Cardiac muscle cell (in vitro differentiated cells and primary cell): ENCODE results near the gene ERCC5. TPM values are rescaled to one million over a fixed set of nuclear protein-coding genes. Genes with fewer than 3 reads are reported as not detected.
A peak's percentile ranks its signal among the peaks of the same experiment; 100 is the strongest.

Source experiments
- DNase-seq, 2 donors: peaks; one replicate each; pipeline versions ENCODE4 v3.0.0 to v3.0.0-alpha.2; 2010 to 2017; ENCODE audit warnings: low read depth in 1 of 2, low spot score in 1 of 2
- H3K27ac ChIP-seq: fragments of 200-600 bp; sonication (generic); 2 replicates; pipeline ENCODE4 v1.5.1; 2016
- H3K27me3 ChIP-seq: fragments of 200-600 bp; sonication (generic); 2 replicates; pipeline ENCODE4 v1.6.0; 2016; ENCODE audit warnings: control low read depth
- H3K36me3 ChIP-seq: fragments of 200-600 bp; sonication (generic); 2 replicates; pipeline ENCODE4 v1.5.1; 2016; ENCODE audit warnings: control low read depth
- H3K4me1 ChIP-seq: fragments of 200-600 bp; sonication (generic); 2 replicates; pipeline ENCODE4 v1.8.1; 2017; ENCODE audit warnings: low read depth, mild to moderate bottlenecking, mixed run types
- H3K4me3 ChIP-seq: fragments of 200-600 bp; sonication (generic); 2 replicates; pipeline ENCODE4 v1.5.1; 2016; ENCODE audit warnings: mild to moderate bottlenecking
- H3K9me3 ChIP-seq: fragments of 200-600 bp; sonication (generic); 2 replicates; pipeline ENCODE4 v1.5.1; 2017; ENCODE audit warnings: low read depth, mild to moderate bottlenecking, control low read depth
- polyA plus RNA-seq: library from polyadenylated mRNA; unstranded; fragments of >200 nt; fragmentation: Nextera tagmentation; extraction: Ambion mirVana; gene quantifications from 2 replicates; pipeline ENCODE4 v1.2.1, GENCODE V29; 2016
- total RNA-seq: library from RNA; depleted of rRNA; stranded (reverse); fragments of >200 nt; gene quantifications from 2 replicates; pipeline ENCODE4 v1.2.3, GENCODE V29; 2016
- TF ChIP-seq, protein P1 (sequence below): IDR thresholded peaks from 2 replicates; pipeline ENCODE4 v1.5.1; 2012; ENCODE audit warnings: low read depth, mild to moderate bottlenecking, low read length

The ERCC5 gene
- total and polyA plus RNA-seq, 2 experiments from 2014 or later = 24.9 to 84.3 TPM

DNA sequence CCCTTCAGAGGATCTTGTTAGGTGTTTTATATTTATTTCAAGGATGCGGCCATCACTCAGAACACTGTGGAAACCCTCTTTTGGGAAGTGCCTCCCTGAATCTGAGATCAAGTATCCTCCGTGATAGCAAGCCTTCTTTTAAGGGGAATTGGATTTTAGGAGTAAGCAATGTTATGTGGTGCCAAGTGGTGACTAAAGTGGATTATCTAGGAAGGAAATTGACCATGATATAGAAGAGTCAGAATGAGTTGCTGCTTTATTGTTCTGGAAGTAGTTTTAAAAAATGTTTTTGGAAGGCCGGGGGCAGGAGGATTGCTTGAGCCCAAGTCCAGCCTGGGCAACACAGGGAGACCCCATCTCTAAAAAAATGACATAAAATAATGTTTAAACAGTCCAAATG lies 6.7 kb downstream of the ERCC5 start:
- Histone ChIP-seq H3K4me1 (no peaks in the 10 kb centered on the region), H3K36me3 (peaks cover 28% of the 10 kb centered on the region)
- TF ChIP-seq, protein P1, sequence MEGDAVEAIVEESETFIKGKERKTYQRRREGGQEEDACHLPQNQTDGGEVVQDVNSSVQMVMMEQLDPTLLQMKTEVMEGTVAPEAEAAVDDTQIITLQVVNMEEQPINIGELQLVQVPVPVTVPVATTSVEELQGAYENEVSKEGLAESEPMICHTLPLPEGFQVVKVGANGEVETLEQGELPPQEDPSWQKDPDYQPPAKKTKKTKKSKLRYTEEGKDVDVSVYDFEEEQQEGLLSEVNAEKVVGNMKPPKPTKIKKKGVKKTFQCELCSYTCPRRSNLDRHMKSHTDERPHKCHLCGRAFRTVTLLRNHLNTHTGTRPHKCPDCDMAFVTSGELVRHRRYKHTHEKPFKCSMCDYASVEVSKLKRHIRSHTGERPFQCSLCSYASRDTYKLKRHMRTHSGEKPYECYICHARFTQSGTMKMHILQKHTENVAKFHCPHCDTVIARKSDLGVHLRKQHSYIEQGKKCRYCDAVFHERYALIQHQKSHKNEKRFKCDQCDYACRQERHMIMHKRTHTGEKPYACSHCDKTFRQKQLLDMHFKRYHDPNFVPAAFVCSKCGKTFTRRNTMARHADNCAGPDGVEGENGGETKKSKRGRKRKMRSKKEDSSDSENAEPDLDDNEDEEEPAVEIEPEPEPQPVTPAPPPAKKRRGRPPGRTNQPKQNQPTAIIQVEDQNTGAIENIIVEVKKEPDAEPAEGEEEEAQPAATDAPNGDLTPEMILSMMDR = no peak

GRCh38 chr13:102854675-102855074 lies 8.8 kb downstream of the ERCC5 start:
- Histone ChIP-seq H3K36me3 (peaks cover 45% of the 10 kb centered on the region), H3K4me3 (no peak overlapping the region), H3K27me3 (no peaks in the 10 kb centered on the region), H3K4me1 (no peaks in the 10 kb centered on the region), H3K27ac (no peak overlapping the region), H3K9me3 (no peaks in the 10 kb centered on the region)
- DNase-seq = no peak
- TF ChIP-seq, protein P1 = no peak

More for the DNA sequence above, 6.7 kb downstream of the ERCC5 start:
- Histone ChIP-seq H3K27me3 (no peaks in the 10 kb centered on the region), H3K4me3 (no peak overlapping the region), H3K9me3 (no peaks in the 10 kb centered on the region), H3K27ac (no peak overlapping the region)
- DNase-seq = peak in 1 of 2 donors; percentile 63

DNA sequence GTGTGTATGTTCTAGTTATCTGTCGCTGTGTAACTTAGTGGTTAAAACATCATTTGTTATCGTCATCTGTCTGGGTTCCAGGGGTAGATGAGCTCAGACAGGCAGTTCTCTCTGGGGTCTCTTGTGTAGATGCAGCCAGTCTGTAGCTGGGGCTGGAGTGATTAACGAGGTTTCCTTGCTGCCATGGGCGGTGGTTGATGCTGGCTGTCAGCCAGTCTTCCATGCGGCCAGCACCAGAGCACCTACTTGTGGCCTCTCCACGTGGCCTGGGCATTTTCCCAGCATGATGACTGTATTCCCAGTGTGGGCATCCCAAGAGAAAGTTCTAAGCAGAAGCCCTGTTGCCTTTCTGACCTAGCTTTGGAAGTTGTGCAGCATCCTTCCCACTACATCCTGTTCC lies 10.7 kb downstream of the ERCC5 start:
- Histone ChIP-seq H3K4me1 (no peaks in the 10 kb centered on the region), H3K36me3 (peaks cover 53% of the 10 kb centered on the region), H3K27me3 (no peaks in the 10 kb centered on the region), H3K9me3 (no peaks in the 10 kb centered on the region), H3K4me3 (no peak overlapping the region), H3K27ac (no peak overlapping the region)
- TF ChIP-seq, protein P1 = no peak
- DNase-seq = peak in 1 of 2 donors; percentile 71

- TF ChIP-seq, protein P1 = no peak
- H3K9me3 ChIP-seq = no peaks in the 10 kb centered on the region
- peaks cover 80% of the 10 kb centered on the region for H3K36me3 ChIP-seq
- H3K4me1 ChIP-seq = no peaks in the 10 kb centered on the region
- DNase-seq = no peak
- no peak overlapping the region for H3K4me3 ChIP-seq
- no peaks in the 10 kb centered on the region for H3K27me3 ChIP-seq
- H3K27ac ChIP-seq = no peak overlapping the region
Measured at GRCh38 chr13:102862624-102863210, 16.9 kb downstream of the ERCC5 start.

DNA sequence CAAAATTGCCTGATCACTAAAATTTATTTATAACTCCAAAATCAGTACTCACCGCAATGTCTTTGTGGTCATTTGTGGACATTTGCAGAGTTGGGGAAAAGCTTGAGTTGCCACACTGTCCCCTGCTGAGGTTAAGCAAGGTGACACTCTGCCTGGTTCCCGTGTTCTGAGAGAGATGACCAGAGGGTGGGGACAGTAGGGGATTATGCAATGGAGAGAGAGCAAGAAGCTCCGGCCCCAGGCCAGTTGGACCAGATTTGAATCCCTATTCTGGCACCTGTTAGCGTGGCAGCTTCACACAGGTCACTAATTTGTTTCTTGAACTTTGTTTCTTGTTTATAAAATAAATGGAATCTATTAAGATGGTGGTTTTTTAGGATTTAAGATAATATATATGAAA lies 17.8 kb downstream of the ERCC5 start:
- Histone ChIP-seq H3K36me3 (peaks cover 78% of the 10 kb centered on the region), H3K27me3 (no peaks in the 10 kb centered on the region), H3K9me3 (no peaks in the 10 kb centered on the region), H3K27ac (no peak overlapping the region), H3K4me1 (no peaks in the 10 kb centered on the region), H3K4me3 (no peak overlapping the region)
- TF ChIP-seq, protein P1 = no peak
- DNase-seq = no peak
